H1 (cell line): ENCODE data around the gene ATXN2. TPM values are rescaled to one million over a fixed set of nuclear protein-coding genes. Genes with fewer than 3 reads are reported as not detected.

Experiments used
- BRCA1 ChIP-seq: IDR thresholded peaks from 2 replicates; pipeline ENCODE4 v1.6.1; 2012; ENCODE audit warnings: low read depth, low read length, improper control_type of control experiment
- CTCF ChIP-seq, 3 experiments: IDR thresholded peaks; 1 replicate in 2 of 3; 2 replicates in 1 of 3; pipeline versions ENCODE4 v1.5.1 to v1.6.1; 2011; ENCODE audit warnings: low read length in 3 of 3, mild to moderate bottlenecking in 3 of 3, inconsistent platforms in 2 of 3, low read depth in 1 of 3, moderate library complexity in 1 of 3; ENCODE audit not compliant: insufficient read depth in 1 of 3; ENCODE audit errors: control extremely low read depth in 1 of 3
- FOSL1 ChIP-seq: IDR thresholded peaks from 2 replicates; pipeline ENCODE4 v1.6.1; 2011; ENCODE audit warnings: mild to moderate bottlenecking, low read depth, low read length, moderate library complexity; ENCODE audit not compliant: insufficient read depth
- POLR2AphosphoS5 ChIP-seq: IDR thresholded peaks from 2 replicates; pipeline ENCODE4 v1.6.1; 2011; ENCODE audit warnings: low read depth, low read length
- SIRT6 ChIP-seq: IDR thresholded peaks from one replicate; pipeline ENCODE4 v1.7.1; 2012; ENCODE audit warnings: low read length, inconsistent platforms
- YY1 ChIP-seq: IDR thresholded peaks from 2 replicates; pipeline ENCODE4 v1.6.1; 2011; ENCODE audit warnings: low read depth, mild to moderate bottlenecking, low read length
- polyA plus RNA-seq, 7 experiments: library from polyadenylated mRNA; depleted of rRNA in 3 of 7; stranded (reverse) in 5 of 7; unstranded in 2 of 7; fragments of >200 nt in 5 of 7; fragments of 200-250 nt in 2 of 7; gene quantifications; 1 replicate in 5 of 7; 2 replicates in 1 of 7; 4 replicates in 1 of 7; pipeline versions ENCODE4 v1.2.1 to v1.2.3, GENCODE V29; 2011 to 2013; ENCODE audit warnings: missing spikeins in 2 of 7, mixed read lengths in 2 of 7
- total RNA-seq: library from RNA; stranded (reverse); fragmentation: NEBNext Ultra II Directional; extraction: Animal tissue kit (Norgen Biotek cat#: 25700); gene quantifications from 2 replicates; pipeline ENCODE4 v1.2.1, GENCODE V29; 2021
- TF ChIP-seq, protein P1 (sequence below): fragments of 300-600 bp; sonication (generic); IDR thresholded peaks from 2 replicates; pipeline ENCODE4 v1.7.1; 2012; ENCODE audit warnings: low read length, moderate library complexity, mild to moderate bottlenecking, inconsistent platforms; ENCODE audit not compliant: insufficient replicate concordance

The ATXN2 gene
- total and polyA plus RNA-seq, 2 of the 8 experiments (the other 6 are each of a cell fraction or from before 2014, with no cell fraction given): 46.6 to 80.7 TPM

GRCh38 chr12:111586986-111587385 is 12.1 kb downstream of the ATXN2 start (continued):
- TF ChIP-seq, protein P1, sequence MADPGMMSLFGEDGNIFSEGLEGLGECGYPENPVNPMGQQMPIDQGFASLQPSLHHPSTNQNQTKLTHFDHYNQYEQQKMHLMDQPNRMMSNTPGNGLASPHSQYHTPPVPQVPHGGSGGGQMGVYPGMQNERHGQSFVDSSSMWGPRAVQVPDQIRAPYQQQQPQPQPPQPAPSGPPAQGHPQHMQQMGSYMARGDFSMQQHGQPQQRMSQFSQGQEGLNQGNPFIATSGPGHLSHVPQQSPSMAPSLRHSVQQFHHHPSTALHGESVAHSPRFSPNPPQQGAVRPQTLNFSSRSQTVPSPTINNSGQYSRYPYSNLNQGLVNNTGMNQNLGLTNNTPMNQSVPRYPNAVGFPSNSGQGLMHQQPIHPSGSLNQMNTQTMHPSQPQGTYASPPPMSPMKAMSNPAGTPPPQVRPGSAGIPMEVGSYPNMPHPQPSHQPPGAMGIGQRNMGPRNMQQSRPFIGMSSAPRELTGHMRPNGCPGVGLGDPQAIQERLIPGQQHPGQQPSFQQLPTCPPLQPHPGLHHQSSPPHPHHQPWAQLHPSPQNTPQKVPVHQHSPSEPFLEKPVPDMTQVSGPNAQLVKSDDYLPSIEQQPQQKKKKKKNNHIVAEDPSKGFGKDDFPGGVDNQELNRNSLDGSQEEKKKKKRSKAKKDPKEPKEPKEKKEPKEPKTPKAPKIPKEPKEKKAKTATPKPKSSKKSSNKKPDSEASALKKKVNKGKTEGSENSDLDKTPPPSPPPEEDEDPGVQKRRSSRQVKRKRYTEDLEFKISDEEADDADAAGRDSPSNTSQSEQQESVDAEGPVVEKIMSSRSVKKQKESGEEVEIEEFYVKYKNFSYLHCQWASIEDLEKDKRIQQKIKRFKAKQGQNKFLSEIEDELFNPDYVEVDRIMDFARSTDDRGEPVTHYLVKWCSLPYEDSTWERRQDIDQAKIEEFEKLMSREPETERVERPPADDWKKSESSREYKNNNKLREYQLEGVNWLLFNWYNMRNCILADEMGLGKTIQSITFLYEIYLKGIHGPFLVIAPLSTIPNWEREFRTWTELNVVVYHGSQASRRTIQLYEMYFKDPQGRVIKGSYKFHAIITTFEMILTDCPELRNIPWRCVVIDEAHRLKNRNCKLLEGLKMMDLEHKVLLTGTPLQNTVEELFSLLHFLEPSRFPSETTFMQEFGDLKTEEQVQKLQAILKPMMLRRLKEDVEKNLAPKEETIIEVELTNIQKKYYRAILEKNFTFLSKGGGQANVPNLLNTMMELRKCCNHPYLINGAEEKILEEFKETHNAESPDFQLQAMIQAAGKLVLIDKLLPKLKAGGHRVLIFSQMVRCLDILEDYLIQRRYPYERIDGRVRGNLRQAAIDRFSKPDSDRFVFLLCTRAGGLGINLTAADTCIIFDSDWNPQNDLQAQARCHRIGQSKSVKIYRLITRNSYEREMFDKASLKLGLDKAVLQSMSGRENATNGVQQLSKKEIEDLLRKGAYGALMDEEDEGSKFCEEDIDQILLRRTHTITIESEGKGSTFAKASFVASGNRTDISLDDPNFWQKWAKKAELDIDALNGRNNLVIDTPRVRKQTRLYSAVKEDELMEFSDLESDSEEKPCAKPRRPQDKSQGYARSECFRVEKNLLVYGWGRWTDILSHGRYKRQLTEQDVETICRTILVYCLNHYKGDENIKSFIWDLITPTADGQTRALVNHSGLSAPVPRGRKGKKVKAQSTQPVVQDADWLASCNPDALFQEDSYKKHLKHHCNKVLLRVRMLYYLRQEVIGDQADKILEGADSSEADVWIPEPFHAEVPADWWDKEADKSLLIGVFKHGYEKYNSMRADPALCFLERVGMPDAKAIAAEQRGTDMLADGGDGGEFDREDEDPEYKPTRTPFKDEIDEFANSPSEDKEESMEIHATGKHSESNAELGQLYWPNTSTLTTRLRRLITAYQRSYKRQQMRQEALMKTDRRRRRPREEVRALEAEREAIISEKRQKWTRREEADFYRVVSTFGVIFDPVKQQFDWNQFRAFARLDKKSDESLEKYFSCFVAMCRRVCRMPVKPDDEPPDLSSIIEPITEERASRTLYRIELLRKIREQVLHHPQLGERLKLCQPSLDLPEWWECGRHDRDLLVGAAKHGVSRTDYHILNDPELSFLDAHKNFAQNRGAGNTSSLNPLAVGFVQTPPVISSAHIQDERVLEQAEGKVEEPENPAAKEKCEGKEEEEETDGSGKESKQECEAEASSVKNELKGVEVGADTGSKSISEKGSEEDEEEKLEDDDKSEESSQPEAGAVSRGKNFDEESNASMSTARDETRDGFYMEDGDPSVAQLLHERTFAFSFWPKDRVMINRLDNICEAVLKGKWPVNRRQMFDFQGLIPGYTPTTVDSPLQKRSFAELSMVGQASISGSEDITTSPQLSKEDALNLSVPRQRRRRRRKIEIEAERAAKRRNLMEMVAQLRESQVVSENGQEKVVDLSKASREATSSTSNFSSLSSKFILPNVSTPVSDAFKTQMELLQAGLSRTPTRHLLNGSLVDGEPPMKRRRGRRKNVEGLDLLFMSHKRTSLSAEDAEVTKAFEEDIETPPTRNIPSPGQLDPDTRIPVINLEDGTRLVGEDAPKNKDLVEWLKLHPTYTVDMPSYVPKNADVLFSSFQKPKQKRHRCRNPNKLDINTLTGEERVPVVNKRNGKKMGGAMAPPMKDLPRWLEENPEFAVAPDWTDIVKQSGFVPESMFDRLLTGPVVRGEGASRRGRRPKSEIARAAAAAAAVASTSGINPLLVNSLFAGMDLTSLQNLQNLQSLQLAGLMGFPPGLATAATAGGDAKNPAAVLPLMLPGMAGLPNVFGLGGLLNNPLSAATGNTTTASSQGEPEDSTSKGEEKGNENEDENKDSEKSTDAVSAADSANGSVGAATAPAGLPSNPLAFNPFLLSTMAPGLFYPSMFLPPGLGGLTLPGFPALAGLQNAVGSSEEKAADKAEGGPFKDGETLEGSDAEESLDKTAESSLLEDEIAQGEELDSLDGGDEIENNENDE: no peak
- TF ChIP-seq SIRT6: no peak
- no peak for TF ChIP-seq FOSL1
- TF ChIP-seq BRCA1: no peak
- no peak for TF ChIP-seq CTCF (IDR thresholded peaks at IDR 0.05; ENCODE audit: control extremely low read depth in 1 of 3, insufficient read depth in 1 of 3, low read depth in 1 of 3, low read length in 3 of 3)
- no peak for TF ChIP-seq YY1
- no peak for TF ChIP-seq POLR2AphosphoS5
